NCI-H2107 treated with DMSO at 0.1 percent for 48 hours (cell line): ENCODE measurements around the gene NAT9.

ENCODE experiments used
- DNase-seq: peaks from one replicate; lab custom pipeline; 2025; ENCODE audit not compliant: unreplicated experiment; lab: John Stamatoyannopoulos, UW

NAT9 gene

DNA sequence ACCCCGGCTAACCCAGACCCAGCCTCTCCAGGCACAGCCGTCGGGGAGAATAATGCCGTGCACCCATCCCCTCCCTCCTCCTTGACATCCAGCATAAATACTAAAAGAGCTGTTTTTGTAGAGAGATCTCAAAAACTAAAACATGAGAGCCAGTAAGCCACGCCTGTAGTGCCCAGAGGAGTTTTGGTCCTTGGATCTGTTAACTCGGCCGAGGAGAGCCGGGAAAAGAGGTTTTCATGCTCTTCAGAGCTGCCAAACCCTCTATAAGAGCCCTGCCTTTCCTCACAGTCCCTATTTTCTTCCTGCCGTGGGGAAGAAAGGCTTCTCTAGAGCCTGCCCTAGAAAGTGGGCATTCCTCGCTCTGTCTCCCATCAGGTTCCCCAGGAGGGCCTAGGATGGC, 30.2 kb upstream of the NAT9 start:
- DNase-seq, result no peak

DNA sequence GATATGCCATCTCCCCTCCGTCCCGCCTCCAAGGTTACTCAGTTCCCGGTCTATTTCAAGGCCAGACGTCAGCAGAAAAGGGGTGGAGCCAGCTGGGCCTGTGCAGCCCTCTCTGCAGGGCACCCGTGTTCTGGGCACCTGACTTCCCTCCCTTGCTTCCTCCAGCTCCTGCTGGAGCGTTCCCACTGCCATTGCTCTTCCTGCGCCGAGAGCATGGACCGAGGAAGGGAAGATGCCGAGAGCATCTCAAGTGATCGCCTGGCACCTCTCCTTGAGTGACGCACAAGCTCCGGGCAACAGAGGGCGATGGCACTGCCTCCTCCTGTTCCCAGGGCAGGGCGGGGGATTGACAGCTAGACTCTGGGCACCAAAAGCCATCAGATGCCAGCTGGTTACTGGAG, 29.4 kb upstream of the NAT9 start:
- no peak for DNase-seq

DNA sequence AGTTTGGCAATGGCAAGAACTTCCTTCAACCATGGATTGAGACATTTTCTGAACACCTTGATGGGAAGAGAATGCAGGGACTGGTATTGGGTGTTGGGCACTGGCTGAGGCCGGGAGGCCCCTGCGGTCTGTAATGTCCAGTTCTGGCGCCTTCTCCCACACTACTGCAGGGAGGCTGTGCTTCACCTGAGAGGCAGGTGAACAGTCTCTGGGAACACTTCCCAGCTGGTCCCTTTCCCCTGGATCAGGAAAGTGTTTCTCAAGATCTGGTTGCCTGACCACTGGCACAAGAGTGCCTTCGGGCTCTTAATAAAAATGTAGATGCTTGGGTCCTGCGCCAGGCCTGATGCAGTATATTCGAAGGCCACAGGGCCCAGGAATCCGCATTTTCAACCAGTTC, 28.5 kb upstream of the NAT9 start:
- DNase-seq, result no peak

DNA sequence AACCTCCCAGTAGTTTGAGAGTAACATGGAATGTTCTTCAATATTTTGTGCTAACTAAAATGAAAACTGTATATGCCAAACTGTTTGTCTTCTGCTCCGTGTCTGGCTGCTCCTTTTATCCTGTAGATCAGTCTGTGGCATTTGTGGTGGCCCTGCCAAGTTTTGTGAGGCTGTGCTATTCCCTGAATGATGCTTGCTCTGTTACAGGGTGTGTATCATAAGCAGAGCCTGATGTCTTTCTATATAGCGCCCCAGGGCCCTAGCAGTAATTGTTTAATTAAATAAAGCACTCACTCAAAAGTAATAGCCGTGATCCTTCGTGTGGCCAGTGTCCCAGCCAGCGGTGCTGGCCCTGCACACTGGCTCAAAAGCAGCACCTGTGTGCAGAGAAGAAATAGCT, 27.8 kb upstream of the NAT9 start:
- DNase-seq, result no peak

DNA sequence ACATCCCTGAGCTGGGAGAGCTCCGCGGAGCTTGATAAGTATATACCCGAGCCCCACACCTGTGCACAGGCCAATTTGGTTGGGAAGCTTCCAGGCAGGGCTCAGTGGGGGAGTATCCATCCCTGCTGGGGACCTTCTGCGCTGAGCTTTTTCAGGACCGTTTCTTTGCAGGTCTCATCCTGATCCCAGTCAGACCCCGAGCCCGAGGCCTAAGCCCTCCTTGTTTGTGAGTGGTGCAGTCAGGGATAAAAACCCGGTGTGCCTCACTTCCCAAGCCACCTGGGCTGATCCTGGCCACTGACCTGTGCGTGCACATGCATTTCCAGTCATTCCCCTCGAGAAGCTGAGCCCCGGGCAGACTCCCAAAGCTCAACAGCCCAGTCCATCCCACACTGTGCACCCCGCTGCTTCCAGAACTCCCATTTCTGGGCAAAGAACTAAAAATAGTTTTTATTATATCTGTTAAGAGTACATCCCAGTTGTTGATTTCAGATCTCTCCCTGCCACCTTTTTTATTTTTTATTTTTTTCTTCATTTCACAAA, 27.3 kb upstream of the NAT9 start:
- DNase-seq, result no peak

DNA sequence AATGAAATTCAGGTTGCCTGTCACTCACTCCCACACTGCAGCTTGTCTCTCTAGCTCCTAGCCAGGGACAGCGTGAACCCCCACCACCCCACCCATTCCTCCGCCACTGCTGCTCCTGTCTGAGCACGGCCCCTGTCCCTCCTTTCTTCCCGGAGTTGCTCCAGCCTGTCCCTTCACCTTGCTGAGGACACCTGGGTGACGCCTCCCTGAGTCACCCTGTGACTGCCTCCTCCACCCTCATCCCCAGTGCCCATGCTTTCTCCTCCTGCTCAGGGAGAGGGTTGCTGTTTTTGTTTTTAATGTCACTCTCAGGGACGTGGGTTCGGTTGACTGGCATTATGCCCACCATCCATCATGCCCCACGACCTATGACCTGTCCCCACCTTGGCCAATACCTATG, 25.8 kb upstream of the NAT9 start:
- DNase-seq, result no peak

DNA sequence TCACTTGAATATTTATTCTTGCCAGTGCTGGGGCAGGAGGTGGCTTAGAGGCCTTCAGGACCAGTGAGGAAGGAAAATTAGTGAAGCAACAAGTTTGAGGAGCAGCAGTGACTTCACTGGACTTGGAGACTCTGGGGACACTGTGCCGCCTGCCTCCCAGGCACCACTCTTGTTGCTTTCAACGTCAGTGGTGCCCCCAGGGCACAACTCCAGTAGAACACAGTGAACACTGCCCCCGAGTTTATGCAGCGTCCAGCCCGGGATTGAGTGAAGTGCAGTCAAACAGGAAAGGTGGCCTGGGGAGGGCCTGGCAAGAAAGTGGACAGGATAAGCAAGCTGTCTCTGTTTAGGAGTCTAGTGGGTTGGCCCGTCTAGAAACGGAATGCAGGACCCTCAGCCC, 24.4 kb upstream of the NAT9 start:
- no peak for DNase-seq

DNA sequence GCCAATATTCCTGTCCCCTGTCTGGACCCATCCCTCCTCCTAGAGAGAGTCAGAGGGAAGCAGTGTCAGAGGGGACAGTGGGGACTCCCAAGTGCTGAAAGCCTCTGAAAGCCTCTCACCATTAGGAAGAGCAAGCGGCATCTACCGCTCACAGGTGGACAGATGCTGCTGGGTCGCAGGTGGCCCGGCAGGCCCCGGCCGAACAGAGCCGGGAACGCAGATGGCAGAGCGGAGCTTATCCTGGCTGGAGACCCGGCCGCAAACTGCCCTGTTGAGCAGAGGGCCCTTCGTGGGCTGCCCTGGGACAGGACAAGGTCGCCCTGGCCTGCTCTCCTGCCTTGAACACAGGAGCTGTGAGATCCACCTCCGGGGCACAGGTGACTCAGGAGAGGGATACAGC, 23.0 kb upstream of the NAT9 start:
- no peak for DNase-seq

DNA sequence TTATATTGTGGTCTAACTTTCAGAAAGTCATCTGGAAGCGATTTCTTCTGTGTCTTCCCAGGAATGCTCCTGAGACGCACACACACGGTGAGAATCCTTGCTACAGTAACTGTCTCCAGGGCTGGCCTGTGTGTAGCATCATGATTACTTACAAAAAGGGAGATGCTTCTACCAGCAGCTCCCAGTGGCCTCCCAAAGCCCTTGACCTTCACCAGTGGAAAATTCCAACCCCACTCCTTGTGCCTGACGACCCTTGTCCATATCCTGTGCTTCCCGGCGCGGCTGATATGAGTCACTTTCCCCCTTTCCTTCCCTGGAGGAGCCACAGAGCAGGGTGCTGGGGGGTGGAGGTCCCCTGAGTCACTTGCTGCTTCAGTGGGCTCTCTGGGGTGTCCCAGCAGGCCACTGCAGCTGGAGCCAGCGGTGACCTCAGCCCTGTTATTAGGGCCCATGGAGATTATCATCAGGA, 22.1 kb upstream of the NAT9 start:
- DNase-seq, result no peak

DNA sequence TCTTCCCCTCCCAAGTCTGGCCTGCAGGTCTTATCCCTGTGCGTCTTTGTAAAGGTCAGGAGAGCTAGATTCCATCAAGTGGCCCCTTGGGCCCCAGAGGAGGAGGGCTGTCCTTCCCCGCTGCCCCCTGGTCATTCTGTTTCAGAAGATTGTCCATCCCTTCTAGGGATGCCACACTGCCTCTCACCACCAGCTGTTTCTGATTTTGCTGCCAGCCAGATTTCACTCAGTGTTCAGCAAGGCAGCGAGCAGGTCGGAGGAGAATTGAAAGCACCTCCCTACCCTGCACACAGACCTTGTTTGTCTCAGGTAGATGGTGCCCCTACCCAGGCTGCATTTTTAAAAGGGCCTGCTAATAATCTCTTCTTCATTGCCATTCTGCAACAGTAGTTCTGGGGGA, 21.7 kb upstream of the NAT9 start:
- DNase-seq, result no peak

DNA sequence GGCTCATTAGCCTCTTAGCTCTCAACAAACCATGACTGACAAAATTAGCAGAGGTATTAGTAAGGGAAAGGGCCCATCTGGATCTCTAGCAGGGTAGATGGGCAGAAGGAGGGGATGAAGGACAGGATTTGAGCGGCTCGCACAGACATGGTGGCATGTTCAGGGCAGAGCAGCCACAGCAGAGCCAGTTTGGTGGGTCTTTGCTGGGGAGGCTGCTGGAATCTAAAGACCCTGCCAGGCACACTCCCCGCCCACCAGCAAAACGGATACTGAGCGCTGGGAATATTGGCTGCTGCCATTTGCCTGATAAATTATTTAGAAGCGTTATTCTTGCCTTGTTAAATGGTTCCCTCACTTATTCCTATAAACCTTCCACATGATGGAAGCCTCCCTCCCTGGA, 20.7 kb upstream of the NAT9 start:
- DNase-seq, result no peak

DNA sequence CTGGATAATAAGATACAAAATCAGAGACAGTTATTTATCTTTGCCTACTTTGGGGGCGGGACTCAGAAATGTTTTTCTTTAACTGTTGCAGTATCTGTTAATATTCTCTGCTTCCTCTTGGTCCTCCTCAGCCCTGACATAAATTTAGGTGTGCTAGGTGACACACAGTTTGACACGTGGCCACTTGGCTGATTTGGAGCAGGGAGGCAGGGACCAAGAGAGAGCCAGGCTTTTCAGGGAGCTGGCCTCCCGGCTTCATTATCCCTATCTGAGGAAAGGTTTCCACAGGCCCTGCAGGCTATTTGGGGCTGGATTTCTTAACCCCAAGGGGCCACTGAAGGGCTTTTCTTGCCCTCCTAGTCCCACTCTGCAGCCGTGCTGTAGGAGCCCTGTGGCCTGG, 20.1 kb upstream of the NAT9 start:
- no peak for DNase-seq

DNA sequence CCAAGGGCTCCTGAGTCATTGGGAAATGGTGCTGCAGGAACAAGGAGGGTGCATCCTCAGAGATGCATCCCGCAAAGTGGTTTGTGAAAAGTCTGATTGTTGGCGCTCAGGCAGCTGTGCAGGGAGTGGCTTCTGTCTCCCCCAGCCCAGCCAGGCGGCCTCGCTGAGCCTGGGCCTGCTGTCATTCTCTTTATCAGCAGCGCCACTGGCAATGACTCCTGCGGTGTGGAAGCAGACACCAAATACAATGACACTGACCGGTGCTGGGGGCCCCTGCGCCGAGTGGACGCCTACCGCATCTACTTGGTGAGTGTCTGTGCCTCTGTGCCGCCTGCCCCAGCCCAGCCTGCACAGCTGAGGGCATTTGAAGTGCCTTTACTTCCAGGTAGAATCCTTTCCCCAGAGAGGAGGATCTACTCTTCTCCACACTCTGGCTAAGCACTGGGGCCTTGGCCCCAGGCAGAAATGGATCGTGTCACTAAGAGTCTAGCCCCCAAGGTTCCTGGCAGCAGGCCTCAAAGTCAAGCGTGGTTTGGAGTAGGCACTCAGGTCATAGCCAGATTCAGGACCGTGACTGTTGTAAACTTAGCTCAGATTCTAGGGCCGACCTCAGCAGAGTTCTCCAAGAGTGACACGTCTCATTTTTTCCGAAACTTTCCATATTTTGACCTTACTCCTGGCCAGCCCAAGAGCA, 19.3 kb upstream of the NAT9 start:
- DNase-seq, result no peak

DNA sequence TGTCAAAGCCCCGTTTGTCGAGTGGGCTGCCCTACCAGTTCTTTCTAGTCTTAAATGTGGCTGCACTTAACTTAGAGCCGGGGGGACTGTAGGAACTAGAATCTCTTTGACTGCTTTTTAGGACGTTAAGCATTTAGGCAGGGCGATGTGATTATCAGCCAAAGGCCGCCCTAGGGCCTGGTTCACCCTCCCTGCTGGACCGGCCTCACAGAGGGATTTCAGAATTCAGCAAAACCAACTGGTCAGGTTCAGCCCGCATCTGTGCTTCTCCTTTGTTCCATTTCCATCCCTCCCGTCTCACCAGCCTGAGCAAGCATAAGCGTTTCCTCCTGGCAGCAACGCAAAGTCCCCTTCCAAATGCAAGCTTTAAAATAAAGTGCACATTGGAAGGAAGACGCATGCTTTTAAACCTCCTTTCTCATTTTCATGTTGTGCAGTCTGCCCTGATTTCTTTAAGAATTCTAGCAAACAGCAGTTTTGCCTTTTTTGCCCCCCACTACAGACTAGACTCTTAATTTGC, 16.5 kb upstream of the NAT9 start:
- no peak for DNase-seq

DNA sequence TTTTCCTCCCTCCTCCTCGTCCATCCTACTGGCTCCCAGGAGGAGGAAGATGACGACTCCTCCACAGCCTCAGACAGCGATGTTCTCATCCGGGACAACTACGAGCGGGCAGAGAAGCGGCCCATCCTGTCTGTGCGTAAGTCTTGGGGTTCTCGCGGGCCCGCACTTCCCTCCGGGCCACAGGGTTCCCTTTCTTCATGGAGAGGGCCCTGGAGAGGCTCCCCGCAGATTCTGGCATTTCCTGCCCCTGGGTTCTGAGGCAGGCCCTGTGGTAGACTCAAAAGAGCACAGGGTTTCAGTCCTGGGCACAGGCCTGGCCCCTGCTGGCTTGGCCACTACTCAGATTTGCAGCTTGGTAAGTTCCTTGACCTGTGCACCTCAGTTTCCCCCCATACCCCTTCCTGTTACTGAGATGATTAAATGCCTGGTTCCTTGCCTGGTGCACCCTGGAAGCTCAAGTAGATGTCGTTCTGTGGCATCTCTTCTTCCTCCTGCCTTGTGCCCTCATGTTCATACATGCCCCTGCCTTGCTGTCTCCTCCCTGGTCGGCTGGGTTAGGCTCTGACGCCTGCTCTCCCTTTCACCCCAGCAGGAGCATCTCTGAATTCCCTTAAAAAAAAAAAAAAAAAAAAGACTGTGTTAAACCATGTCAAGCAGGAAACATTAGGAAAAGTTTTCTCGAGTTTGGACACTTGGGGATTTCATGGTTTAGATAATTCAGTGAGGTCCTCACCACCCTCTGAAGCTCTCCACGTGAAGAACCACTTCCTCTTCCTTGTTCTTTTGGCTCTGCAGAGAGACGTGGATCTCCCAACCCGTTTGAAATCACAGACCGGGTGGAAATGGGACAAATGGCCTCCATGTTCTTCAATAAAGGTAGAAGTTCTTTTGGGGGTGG, 14.3 kb upstream of the NAT9 start:
- no peak for DNase-seq

DNA sequence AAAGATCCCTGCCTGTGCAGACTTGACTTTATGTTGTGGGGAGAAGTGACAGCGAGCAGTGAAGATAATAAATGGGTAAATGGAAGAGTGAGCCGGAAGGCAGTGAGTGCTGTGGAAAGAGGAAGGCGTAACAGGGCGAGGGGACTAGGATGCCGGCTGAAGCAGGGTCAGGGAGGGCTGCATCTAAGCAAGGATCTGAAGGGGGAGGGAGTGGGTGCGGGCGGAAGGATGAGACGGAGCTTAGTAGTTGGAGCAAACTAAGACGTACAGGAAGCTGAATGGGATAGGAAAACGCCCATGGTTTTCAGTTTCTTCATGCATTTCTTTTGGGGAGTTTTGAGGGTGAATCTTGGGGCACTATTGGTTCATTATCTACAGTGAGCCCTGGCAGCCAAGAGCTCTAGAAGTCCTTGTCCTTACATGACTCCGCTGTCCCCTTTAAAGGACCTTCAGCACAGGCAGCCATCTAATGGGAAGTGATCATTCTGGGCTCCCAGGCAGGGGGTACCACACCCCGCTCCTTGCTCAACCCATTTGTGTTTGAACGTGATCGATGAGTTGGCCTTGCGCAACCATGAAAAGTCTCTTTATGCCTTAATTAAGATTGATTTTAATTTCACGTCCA, 10.4 kb upstream of the NAT9 start:
- no peak for DNase-seq

DNA sequence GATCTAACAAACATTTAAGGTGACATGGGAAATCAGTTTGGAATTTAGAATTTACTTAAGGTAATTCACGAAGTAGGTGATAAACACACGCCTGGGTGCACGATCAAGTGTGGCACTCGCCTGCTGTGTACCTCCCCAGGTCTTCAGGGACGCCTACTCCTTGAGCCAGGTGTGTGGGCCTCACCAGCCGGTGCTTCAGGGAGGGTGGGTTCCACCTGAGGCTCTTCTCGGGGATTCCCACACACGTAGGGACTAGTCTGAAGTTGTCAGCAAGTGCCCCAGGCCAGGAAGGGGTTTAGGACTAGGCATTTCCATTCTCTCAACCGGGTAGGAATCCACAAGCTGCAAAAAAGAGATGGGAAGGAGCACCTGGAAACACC, 9.8 kb upstream of the NAT9 start:
- DNase-seq, result no peak

DNA sequence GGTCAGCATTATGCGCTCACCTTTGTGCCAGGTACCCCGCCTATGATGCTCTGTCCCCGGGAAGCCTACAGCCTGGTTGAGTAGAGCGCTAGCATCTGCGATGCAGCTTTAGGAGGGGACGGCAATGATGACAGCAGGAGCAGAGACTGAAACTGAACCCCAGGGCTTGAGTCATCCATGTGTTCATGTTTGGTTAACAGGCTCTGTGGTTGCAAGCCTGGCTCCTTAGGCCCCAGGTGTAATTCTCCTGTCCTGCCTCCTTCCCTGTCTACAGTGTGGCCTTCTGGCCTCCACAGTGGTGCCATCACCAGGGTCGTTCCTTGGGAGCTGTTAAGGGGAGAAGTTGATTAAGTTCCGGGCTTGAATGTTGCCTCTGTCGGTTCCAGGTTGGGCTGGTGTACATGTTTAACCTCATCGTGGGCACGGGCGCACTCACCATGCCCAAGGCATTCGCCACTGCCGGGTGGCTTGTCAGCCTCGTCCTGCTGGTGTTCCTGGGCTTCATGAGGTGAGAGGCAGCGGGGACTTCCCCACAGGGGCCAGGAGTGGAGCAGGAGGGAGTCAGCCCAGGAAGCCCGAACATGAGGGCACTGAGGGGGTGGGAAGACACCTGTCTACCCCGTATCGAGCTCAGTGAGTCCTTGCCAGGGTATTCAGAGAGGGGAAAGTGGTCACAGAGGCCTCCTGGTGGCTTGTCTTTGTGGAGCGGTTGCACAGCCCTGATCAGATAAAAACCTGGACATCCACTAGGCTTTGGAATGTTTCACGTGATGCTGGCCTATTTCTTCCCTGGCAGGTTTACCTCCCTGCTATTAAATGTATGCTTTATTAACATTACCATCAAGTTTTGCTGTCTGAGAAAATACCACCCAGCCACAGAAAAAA, 9.2 kb upstream of the NAT9 start:
- DNase-seq, result no peak

DNA sequence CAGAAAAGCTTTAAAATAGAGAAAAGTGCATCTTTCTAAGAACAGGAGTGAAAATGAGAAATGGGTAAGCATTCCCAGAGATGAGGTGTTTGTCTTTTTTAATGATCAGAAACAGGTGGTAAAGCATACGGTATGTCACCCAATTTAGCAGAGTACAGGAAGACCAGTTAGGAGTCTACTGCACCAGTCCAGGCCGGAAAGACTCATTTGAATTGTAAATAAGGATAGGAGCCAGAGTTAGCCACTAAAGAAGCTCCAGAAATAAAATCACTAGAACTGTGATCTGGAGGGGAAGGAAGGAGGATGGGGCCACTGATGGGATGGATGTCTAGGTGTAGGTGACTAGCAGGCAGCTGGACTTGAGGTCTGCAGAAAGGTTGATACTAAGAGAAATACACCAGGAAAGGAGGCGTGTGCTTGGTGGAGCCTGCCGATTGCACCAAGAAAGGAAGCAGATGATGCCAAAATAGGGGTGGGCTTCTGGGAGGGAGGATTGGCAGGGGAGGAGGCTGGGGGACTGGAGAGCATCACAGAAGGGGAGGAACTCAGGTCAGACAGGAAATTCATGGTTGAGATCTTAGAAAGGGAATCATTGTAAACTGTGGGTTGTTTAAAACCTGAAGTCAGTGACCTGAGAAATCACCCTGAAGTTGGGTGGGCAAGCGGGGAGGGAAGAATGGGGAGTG, 8.1 kb upstream of the NAT9 start:
- no peak for DNase-seq

DNA sequence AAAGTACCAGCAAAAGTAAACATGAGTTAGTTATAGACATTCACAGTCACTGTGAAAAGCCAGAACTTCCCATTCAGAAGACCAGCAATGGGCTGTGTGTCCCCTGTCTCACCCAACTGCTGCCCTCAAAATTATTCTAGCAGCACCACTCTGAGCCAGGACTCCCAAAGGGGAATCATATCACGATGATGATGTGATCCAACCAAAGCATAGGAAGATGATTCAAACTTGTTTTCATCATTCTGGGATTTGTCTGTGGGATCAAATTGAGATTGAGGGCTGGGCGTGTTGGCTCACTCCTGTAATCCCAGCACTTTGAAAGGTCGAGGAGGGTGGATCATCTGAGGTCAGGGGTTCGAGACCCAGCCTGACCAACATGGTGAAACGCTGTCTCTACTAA, 6.4 kb upstream of the NAT9 start:
- DNase-seq, result no peak
